NCI-H2227 (cell line): Measurements from ENCODE around the gene KIAA0825.

Experiments used
- DNase-seq: peaks from one replicate; lab custom pipeline; 2025; ENCODE audit not compliant: unreplicated experiment; lab: John Stamatoyannopoulos, UW

Gene KIAA0825

GRCh38 chr5:94245608-94246007 lies 372.8 kb downstream of the KIAA0825 start:
- no peak for DNase-seq

GRCh38 chr5:94244921-94245320 lies 373.5 kb downstream of the KIAA0825 start:
- no peak for DNase-seq

- no peak for DNase-seq
Observed at GRCh38 chr5:94243612-94244011, 374.8 kb downstream of the KIAA0825 start.

- DNase-seq: no peak
Observed at GRCh38 chr5:94240993-94241651, 377.3 kb downstream of the KIAA0825 start.

GRCh38 chr5:94240596-94240992 lies 377.8 kb downstream of the KIAA0825 start:
- DNase-seq: no peak

GRCh38 chr5:94240134-94240533 lies 378.3 kb downstream of the KIAA0825 start:
- DNase-seq: no peak

- DNase-seq: no peak
Observed at GRCh38 chr5:94239266-94239665, 379.1 kb downstream of the KIAA0825 start.

GRCh38 chr5:94234987-94235386 lies 383.4 kb downstream of the KIAA0825 start:
- no peak for DNase-seq

GRCh38 chr5:94228791-94229190 lies 389.6 kb downstream of the KIAA0825 start:
- DNase-seq: no peak

- no peak for DNase-seq
Observed at GRCh38 chr5:94223235-94223634, 395.2 kb downstream of the KIAA0825 start.

GRCh38 chr5:94218374-94218773 lies 400.0 kb downstream of the KIAA0825 start:
- no peak for DNase-seq

- no peak for DNase-seq
Observed at GRCh38 chr5:94217745-94218144, 400.7 kb downstream of the KIAA0825 start.

GRCh38 chr5:94217216-94217615 lies 401.2 kb downstream of the KIAA0825 start:
- no peak for DNase-seq

- DNase-seq: no peak
Observed at GRCh38 chr5:94212476-94212875, 405.9 kb downstream of the KIAA0825 start.

- no peak for DNase-seq
Observed at GRCh38 chr5:94209774-94210355, 408.5 kb downstream of the KIAA0825 start.

- DNase-seq: no peak
Observed at GRCh38 chr5:94209272-94209671, 409.1 kb downstream of the KIAA0825 start.

- DNase-seq: no peak
Observed at GRCh38 chr5:94199566-94199965, 418.8 kb downstream of the KIAA0825 start.

GRCh38 chr5:94197970-94198369 lies 420.4 kb downstream of the KIAA0825 start:
- DNase-seq: no peak

GRCh38 chr5:94196953-94197352 lies 421.5 kb downstream of the KIAA0825 start:
- DNase-seq: no peak

GRCh38 chr5:94192658-94193391 lies 425.6 kb downstream of the KIAA0825 start:
- no peak for DNase-seq

GRCh38 chr5:94191604-94192003 lies 426.8 kb downstream of the KIAA0825 start:
- no peak for DNase-seq

- DNase-seq: no peak
Observed at GRCh38 chr5:94188725-94189124, 429.7 kb downstream of the KIAA0825 start.
